ENCODE results near the gene HARBI1. TPM values are rescaled to one million over a fixed set of nuclear protein-coding genes. Genes with fewer than 3 reads are reported as not detected.
A peak's percentile ranks its signal among the peaks of the same experiment; 100 is the strongest.

HARBI1 gene
- total and polyA plus RNA-seq, 2 experiments from 2014 or later, result 2.2 to 9.8 TPM

- DNase-seq (ENCODE audit: low read depth in 1 of 2, low spot score in 1 of 2), result no peak
- no peak for TF ChIP-seq CTCF (IDR thresholded peaks at IDR 0.05; ENCODE audit: low read depth, low read length)
Measured at GRCh38 chr11:46662366-46662765, 45.3 kb upstream of the HARBI1 start.

GRCh38 chr11:46661836-46662235 is 44.8 kb upstream of the HARBI1 start:
- H3K36me3 ChIP-seq, result peaks cover 38% of the 10 kb centered on the region
- peaks cover 4% of the 10 kb centered on the region for H3K4me1 ChIP-seq (ENCODE audit: low read depth)
- H3K9me3 ChIP-seq (ENCODE audit: low read depth), result no peaks in the 10 kb centered on the region
- no peak for DNase-seq (ENCODE audit: low read depth in 1 of 2, low spot score in 1 of 2)
- no peak for TF ChIP-seq CTCF (IDR thresholded peaks at IDR 0.05; ENCODE audit: low read depth, low read length)
- no peak overlapping the region for H3K4me3 ChIP-seq
- H3K27ac ChIP-seq, result no peak overlapping the region
- H3K27me3 ChIP-seq, result no peaks in the 10 kb centered on the region

More at GRCh38 chr11:46662366-46662765, 45.3 kb upstream of the HARBI1 start:
- peaks cover 33% of the 10 kb centered on the region for H3K36me3 ChIP-seq
- H3K4me3 ChIP-seq, result no peak overlapping the region
- peak overlapping the region; percentile 6 for H3K27ac ChIP-seq
- H3K4me1 ChIP-seq (ENCODE audit: low read depth), result peaks cover 4% of the 10 kb centered on the region
- H3K9me3 ChIP-seq (ENCODE audit: low read depth), result no peaks in the 10 kb centered on the region
- H3K27me3 ChIP-seq, result no peaks in the 10 kb centered on the region

GRCh38 chr11:46659908-46660307 is 42.9 kb upstream of the HARBI1 start:
- no peak overlapping the region for H3K4me3 ChIP-seq
- peak in 1 of 2 donors; percentile 91 for DNase-seq (ENCODE audit: low read depth in 1 of 2, low spot score in 1 of 2)
- TF ChIP-seq CTCF (IDR thresholded peaks at IDR 0.05; ENCODE audit: low read depth, low read length), result no peak
- H3K27me3 ChIP-seq, result no peaks in the 10 kb centered on the region
- no peak overlapping the region for H3K27ac ChIP-seq
- no peaks in the 10 kb centered on the region for H3K9me3 ChIP-seq (ENCODE audit: low read depth)
- peaks cover 44% of the 10 kb centered on the region for H3K36me3 ChIP-seq
- H3K4me1 ChIP-seq (ENCODE audit: low read depth), result peaks cover 4% of the 10 kb centered on the region

GRCh38 chr11:46658259-46658658 is 41.2 kb upstream of the HARBI1 start:
- TF ChIP-seq CTCF (IDR thresholded peaks at IDR 0.05; ENCODE audit: low read depth, low read length), result no peak
- no peak overlapping the region for H3K27ac ChIP-seq
- peak in 1 of 2 donors; percentile 92 for DNase-seq (ENCODE audit: low read depth in 1 of 2, low spot score in 1 of 2)
- no peaks in the 10 kb centered on the region for H3K9me3 ChIP-seq (ENCODE audit: low read depth)
- no peaks in the 10 kb centered on the region for H3K27me3 ChIP-seq
- no peaks in the 10 kb centered on the region for H3K4me1 ChIP-seq (ENCODE audit: low read depth)
- peaks cover 47% of the 10 kb centered on the region for H3K36me3 ChIP-seq
- no peak overlapping the region for H3K4me3 ChIP-seq

- no peak overlapping the region for H3K27ac ChIP-seq
- H3K27me3 ChIP-seq, result no peaks in the 10 kb centered on the region
- H3K4me3 ChIP-seq, result no peak overlapping the region
- H3K36me3 ChIP-seq, result peaks cover 46% of the 10 kb centered on the region
- no peak for TF ChIP-seq CTCF (IDR thresholded peaks at IDR 0.05; ENCODE audit: low read depth, low read length)
- DNase-seq (ENCODE audit: low read depth in 1 of 2, low spot score in 1 of 2), result no peak
- no peaks in the 10 kb centered on the region for H3K9me3 ChIP-seq (ENCODE audit: low read depth)
- H3K4me1 ChIP-seq (ENCODE audit: low read depth), result no peaks in the 10 kb centered on the region
Measured at GRCh38 chr11:46657186-46657585, 40.2 kb upstream of the HARBI1 start.

GRCh38 chr11:46655631-46656030 is 38.6 kb upstream of the HARBI1 start:
- no peaks in the 10 kb centered on the region for H3K9me3 ChIP-seq (ENCODE audit: low read depth)
- peak in 1 of 2 donors; percentile 71 for DNase-seq (ENCODE audit: low read depth in 1 of 2, low spot score in 1 of 2)
- no peak for TF ChIP-seq CTCF (IDR thresholded peaks at IDR 0.05; ENCODE audit: low read depth, low read length)
- H3K4me3 ChIP-seq, result no peak overlapping the region
- H3K27me3 ChIP-seq, result no peaks in the 10 kb centered on the region
- peaks cover 51% of the 10 kb centered on the region for H3K36me3 ChIP-seq
- no peak overlapping the region for H3K27ac ChIP-seq
- H3K4me1 ChIP-seq (ENCODE audit: low read depth), result no peaks in the 10 kb centered on the region

Measured in cardiac muscle cell (in vitro differentiated cells and primary cell).